Breast epithelium (tissue), 3 donors: ENCODE results near the gene BZW2.

Source experiments
- CTCF ChIP-seq, 3 donors: fragments of 450-650 bp; IDR thresholded peaks; one replicate each; pipeline ENCODE4 v1.5.1; 2016 to 2017; ENCODE audit warnings: antibody characterized with exemption in 3 of 3, mild to moderate bottlenecking in 3 of 3, moderate library complexity in 3 of 3
- POLR2A ChIP-seq: fragments of 450-650 bp; IDR thresholded peaks from one replicate; pipeline ENCODE4 v1.6.1; 2016; ENCODE audit warnings: antibody characterized with exemption, mild to moderate bottlenecking, moderate library complexity
- POLR2AphosphoS5 ChIP-seq, 3 donors: sonication (generic); formaldehyde crosslinking; IDR thresholded peaks; one replicate each; pipeline ENCODE4 v1.6.1; 2017; ENCODE audit warnings: antibody characterized with exemption in 3 of 3

GRCh38 chr7:16636555-16637101, 9.4 kb upstream of the BZW2 start:
- TF ChIP-seq CTCF (IDR thresholded peaks at IDR 0.05) = no peak
- no peak for TF ChIP-seq POLR2AphosphoS5 (IDR thresholded peaks at IDR 0.05)
- no peak for TF ChIP-seq POLR2A
